Measurements from ENCODE around the gene NSFL1C. TPM values are rescaled to one million over a fixed set of nuclear protein-coding genes. Genes with fewer than 3 reads are reported as not detected.

NSFL1C gene
- total RNA-seq, 1 experiment from 2014 or later: 123 TPM

DNA sequence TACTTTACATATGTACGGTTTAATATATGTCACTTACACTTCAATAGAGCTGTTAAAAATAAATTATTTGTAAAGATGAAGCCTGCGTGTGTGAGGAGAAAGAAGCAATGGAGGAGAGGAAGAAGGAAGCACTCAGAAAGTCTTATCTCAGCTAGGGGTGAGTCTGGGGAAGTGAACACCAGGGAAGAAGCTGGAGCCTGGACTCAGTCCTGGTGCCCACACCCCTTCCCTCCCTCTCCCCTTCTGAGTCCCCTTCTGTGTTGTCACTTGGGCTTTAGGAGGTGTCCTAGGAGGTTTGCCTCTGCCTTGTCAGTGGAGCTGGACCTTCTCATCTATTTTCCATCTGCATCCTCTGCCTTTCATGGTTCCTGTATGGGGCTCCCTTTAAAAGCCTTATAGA, 22.7 kb upstream of the NSFL1C start:
- in situ Hi-C loops (cut with HindIII; ENCODE audit: low sequenced_read_pairs): no loop called here

GRCh38 chr20:1486566-1486965, 19.9 kb upstream of the NSFL1C start:
- no peak for DNase-seq (ENCODE audit: low spot score)

More for the DNA sequence above, 22.7 kb upstream of the NSFL1C start:
- no peak for DNase-seq (ENCODE audit: low spot score)

GRCh38 chr20:1484438-1485116, 17.9 kb upstream of the NSFL1C start:
- no peak for DNase-seq (ENCODE audit: low spot score)

More at GRCh38 chr20:1486566-1486965, 19.9 kb upstream of the NSFL1C start:
- in situ Hi-C loops (cut with HindIII; ENCODE audit: low sequenced_read_pairs): no loop called here

GRCh38 chr20:1479831-1480595, 13.4 kb upstream of the NSFL1C start:
- no peak for DNase-seq (ENCODE audit: low spot score)
- in situ Hi-C loops (cut with HindIII; ENCODE audit: low sequenced_read_pairs): no loop called here

More at GRCh38 chr20:1484438-1485116, 17.9 kb upstream of the NSFL1C start:
- in situ Hi-C loops (cut with HindIII; ENCODE audit: low sequenced_read_pairs): no loop called here

GRCh38 chr20:1478566-1478965, 11.9 kb upstream of the NSFL1C start:
- DNase-seq (ENCODE audit: low spot score): no peak
- in situ Hi-C loops (cut with HindIII; ENCODE audit: low sequenced_read_pairs): no loop called here

DNA sequence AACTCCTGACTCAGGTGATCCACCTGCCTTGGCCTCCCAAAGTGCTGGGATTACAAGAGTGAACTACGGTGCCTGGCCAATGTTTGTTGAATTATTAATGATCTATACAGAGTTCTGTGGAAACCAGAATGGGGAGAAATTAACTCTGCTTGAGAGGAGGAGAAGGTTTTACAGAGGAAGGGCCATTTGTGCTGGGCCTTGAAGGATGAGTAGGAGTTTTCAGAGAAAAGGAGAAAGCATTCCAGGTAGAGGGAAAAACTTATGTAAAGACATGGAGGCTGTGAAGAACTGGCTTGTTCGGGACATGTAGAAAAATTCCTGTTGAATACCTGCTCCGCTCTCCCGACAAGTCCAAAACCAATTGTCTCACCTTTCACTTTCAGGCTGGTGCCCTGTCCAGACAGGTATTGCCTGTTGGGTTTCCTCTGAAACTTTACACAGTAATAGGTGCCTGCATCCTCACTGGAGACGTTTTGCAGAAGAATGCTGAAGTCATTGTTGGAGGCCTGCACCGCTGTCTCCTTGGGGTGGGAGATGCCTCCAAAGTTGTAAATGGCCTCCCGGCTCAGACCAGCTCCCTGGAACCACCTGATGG, 11.3 kb upstream of the NSFL1C start:
- in situ Hi-C loops (cut with HindIII; ENCODE audit: low sequenced_read_pairs): no loop called here
- no peak for DNase-seq (ENCODE audit: low spot score)

DNA sequence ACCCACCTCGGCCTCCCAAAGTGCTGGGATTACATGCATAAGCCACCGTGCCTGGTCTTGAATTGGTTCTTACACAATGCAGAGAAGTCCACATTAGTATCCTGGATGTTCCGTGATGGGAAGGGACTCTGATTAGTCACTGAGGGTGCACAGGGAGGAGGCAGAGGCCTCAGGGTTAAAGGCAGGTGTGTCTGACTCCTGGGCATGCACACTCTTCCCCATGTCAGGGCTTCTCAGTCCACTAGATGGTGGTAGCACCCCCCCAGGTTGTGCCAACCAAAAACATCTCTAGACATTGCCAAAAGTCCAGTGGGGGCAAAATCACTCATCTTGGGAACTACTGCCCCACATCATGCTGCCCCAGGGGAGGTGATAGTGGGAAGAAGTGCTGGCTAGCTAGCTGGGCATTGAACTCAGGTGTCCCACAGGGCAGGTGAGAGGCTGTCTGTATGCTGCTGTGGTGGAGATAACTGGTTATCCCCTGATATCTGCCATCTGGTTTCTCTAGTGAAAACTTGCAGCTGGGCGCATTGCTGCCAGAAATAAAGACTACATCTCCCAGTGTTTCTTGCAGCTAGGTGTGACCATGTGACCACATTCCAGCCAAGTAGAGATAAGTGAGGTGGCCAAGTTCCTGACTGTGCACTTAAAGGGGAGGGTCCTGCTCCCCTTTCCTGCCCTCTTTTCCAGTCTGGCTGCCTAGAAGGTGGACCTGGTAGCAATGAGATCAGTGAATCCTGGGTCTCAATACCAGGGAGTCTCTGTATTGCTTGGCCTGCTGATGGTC, 8.4 kb upstream of the NSFL1C start:
- in situ Hi-C loops (cut with HindIII; ENCODE audit: low sequenced_read_pairs): no loop called here
- DNase-seq (ENCODE audit: low spot score): no peak

GRCh38 chr20:1474325-1474724, 7.7 kb upstream of the NSFL1C start:
- no peak for DNase-seq (ENCODE audit: low spot score)
- in situ Hi-C loops (cut with HindIII; ENCODE audit: low sequenced_read_pairs): no loop called here

DNA sequence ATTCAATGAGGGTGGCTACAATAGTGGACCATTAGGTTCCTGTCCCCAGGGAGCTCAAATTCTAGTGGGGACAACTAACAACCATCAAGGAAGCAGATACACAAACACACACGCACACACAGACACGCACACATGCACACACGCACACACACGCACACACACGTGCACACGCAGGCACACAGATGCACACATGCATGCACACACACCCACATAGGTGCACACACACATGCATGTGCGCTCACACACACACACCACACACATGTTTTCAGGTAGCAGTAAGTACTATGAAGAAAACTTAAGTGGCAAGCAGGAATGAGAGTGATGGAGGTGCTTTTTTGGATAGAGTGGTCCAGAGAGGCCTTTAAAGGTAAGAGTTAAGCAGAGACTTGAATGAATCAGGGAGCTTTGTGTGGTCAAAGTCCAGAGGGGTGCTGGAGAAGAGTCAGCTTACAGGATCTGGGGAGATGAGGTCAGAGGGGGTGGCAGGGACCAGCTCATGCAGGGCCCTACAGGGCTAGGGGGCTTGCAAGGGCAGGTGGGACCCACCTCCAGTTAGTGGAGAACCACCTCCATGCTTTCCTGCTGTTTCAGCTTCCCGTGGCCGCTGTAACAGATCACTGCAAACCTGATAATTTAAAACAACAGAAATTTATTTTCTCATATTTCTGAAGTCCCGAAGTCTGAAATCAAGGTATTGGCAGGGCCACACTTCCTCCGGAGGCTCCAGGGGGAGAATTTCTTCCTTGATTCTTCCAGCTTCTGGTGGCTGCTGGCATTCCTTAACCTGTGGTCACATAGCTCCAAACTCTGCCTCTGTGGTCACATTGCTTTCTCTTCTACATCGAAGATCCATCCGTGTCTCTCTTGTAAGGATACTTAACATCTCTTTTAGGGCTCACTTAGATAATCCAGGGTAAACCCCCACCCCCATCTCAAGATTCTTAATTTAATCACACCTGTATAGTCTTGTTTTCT, 6.9 kb upstream of the NSFL1C start:
- in situ Hi-C loops (cut with HindIII; ENCODE audit: low sequenced_read_pairs): no loop called here
- DNase-seq (ENCODE audit: low spot score): no peak

- in situ Hi-C loops (cut with HindIII; ENCODE audit: low sequenced_read_pairs): no loop called here
- DNase-seq (ENCODE audit: low spot score): no peak
These were observed 6.1 kb upstream of the NSFL1C start for GRCh38 chr20:1472556-1473245.

DNA sequence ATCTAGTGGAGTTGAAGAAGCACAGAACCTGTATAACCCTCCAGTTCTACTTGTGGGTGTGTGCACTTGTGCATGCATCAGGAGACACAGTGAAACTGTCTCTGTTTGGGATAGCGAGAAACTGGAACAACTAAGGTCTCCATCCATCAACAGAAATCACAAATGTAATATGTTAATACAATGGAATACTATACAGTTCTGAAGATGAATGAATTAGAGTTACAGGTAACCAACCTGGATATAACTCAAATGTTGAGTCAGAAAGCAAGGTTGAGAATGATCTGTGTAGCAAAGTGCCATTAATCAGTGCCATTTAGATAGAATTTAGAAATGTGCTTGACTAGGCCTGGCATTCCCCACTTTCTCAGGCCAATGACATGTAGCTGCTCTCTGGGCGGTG, 4.6 kb upstream of the NSFL1C start:
- DNase-seq (ENCODE audit: low spot score): no peak
- in situ Hi-C loops (cut with HindIII; ENCODE audit: low sequenced_read_pairs): no loop called here

DNA sequence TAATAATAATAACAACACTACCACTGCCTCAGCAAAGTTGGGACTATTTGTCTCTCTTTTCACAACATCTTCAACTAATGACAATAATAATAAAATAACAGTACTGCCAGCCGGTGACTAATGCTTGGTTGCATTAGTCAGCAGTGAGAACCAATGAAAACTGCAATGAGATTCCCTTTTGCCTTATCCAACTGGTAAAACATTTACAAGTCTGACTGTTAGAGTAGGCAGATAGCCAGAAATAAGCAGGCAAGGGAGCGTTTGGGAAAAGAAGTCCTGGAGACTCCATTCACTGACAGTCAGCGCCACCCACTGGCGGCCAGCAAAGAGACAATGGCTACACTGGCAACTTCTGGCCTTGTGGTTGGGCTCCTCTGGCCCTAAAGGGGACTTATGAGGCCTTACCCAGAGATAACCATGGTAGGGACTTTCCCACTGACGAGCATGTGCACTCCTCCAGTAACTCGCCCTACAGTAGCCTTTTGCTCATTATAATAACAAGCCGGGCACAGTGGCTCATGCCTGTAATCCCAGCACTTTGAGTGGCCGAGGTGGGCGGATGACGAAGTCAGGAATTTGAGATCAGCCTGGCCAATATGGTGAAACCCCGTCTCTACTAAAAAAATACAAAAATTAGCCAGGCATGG, 3.4 kb upstream of the NSFL1C start:
- in situ Hi-C loops (cut with HindIII; ENCODE audit: low sequenced_read_pairs): no loop called here
- peak; percentile 55 for DNase-seq (ENCODE audit: low spot score)

DNA sequence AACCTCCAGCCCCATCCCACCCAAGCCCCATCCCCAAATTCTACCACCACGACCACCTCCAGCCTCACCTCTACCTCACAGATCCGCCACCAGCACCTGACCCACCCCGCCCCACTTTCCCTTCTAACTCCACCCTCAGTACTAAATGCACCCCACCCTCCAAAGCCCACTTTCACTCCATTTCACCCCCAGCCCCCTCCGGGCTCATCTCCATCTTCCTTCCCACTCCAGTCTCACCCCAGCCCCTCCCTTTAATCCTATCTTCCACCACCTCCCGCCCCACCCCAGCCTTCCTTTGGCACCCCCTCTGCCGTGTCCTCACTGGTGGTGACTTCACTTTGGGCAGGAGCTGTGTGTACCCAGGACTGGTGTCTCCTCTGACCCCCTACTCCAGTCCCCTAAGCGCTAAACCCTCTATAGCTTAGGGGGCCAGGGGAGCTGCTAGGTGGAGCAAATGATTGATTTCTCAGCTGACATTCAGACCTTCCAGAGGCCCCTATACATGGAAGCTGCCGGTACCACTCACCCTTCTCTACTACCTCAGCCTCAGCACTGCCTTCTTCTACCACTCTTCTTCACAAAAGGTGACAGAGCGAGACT, 2.8 kb upstream of the NSFL1C start:
- no peak for DNase-seq (ENCODE audit: low spot score)
- in situ Hi-C loops (cut with HindIII; ENCODE audit: low sequenced_read_pairs): no loop called here

DNA sequence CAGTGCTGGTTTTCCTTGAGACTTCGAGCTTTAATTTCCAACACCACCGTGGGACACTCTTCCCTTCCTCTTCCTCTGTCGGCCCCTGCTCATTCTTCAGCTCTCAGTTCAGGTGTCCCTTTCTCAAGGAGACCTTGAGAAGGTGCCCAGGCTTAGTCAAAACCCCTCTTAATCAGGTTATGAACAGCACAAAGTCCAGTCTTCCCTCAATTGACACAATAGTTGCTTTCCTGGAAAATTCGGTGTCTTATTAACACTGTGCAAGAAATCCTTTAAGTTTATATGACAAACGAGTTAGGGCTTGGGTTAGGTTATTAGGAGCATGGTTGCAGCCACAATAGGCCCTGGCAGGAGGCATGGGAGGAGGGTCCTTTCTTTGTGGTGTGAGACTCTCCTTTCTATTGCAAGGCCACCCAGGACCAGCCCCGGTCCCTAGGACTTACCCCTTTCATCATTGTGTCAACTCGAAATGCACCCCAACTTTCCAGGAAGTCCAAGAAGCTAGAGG, 1.5 kb upstream of the NSFL1C start:
- in situ Hi-C loops (cut with HindIII; ENCODE audit: low sequenced_read_pairs): no loop called here
- no peak for DNase-seq (ENCODE audit: low spot score)

DNA sequence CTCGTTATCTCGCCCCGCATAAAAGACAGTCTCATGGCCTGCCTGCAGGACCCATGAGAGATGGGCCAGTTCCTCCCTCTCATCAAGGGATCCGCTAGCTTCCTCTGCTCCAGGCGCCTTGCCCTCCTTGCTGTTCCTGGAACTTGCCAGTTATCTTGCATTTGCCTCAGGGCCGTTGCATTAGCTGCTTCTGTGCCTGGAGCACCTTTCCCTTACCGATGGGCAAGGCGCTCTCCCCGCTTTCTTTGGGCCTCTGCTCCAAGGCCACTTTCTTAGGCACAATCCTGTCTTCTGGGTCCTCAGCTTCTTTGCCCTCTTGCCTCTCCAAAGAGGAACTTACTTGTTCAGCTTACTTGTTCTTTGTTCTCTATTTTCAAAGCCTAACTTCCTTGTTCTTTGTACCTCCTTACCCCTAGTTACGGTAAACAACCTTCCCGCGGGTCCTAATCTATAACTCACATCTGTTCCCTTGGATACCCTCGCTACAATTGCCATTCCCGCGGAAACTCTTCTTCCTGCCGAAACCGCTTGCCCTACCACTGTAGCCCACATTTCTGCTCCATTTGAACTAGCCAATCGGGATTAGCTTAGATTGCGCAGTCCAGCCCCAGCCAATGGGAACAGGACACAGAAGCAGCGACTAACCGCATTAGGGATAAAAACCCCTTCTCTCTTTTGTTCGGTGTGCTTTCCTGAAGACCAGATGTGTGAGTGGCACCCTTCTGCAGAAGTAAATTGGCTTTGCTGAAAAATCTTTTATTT, 887 bp upstream of the NSFL1C start:
- DNase-seq (ENCODE audit: low spot score): peak; percentile 1
- in situ Hi-C loops (cut with HindIII; ENCODE audit: low sequenced_read_pairs): no loop called here

- in situ Hi-C loops (cut with HindIII; ENCODE audit: low sequenced_read_pairs): no loop called here
- DNase-seq (ENCODE audit: low spot score): no peak
These were observed 369 bp upstream of the NSFL1C start for GRCh38 chr20:1467082-1467354.
